Measurements from ENCODE around the gene PCYT1A.
"Not testable (repeated sequence)": the region's sequence is repeated elsewhere in the genome, so short reads cannot be mapped to it uniquely, and the experiment has no call there.

DNA sequence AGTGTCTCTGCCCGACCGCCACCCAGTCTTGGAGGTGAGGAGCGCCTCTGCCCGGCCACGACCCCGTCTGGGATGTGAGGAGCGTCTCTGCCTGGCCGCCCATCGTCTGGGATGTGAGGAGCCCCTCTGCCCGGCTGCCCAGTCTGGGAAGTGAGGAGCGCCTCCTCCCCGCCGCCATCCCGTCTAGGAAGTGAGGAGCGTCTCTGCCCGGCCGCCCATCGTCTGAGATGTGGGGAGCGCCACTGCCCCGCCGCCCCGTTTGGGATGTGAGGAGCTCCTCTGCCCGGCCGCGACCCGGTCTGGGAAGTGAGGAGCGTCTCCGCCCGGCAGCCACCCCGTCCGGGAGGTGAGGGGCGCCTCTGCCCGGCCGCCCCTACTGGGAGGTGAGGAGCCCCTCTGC is 43.4 kb downstream of the PCYT1A start:
- TF ChIP-seq, protein P1, sequence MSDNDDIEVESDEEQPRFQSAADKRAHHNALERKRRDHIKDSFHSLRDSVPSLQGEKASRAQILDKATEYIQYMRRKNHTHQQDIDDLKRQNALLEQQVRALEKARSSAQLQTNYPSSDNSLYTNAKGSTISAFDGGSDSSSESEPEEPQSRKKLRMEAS (IDR thresholded peaks at IDR 0.05; ENCODE audit: insufficient read depth, insufficient read length), result not testable (repeated sequence)
- TF ChIP-seq, protein P2, sequence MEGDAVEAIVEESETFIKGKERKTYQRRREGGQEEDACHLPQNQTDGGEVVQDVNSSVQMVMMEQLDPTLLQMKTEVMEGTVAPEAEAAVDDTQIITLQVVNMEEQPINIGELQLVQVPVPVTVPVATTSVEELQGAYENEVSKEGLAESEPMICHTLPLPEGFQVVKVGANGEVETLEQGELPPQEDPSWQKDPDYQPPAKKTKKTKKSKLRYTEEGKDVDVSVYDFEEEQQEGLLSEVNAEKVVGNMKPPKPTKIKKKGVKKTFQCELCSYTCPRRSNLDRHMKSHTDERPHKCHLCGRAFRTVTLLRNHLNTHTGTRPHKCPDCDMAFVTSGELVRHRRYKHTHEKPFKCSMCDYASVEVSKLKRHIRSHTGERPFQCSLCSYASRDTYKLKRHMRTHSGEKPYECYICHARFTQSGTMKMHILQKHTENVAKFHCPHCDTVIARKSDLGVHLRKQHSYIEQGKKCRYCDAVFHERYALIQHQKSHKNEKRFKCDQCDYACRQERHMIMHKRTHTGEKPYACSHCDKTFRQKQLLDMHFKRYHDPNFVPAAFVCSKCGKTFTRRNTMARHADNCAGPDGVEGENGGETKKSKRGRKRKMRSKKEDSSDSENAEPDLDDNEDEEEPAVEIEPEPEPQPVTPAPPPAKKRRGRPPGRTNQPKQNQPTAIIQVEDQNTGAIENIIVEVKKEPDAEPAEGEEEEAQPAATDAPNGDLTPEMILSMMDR (IDR thresholded peaks at IDR 0.05; ENCODE audit: extremely low read depth in 1 of 2, insufficient read depth in 1 of 2, low read depth in 1 of 2, low read length in 2 of 2), result not testable (repeated sequence)
- TF ChIP-seq POLR2AphosphoS5 (IDR thresholded peaks at IDR 0.05; ENCODE audit: insufficient read depth, low read depth, low read length), result not testable (repeated sequence)
